ENCODE data around the gene CAPN13.
A peak's percentile ranks its signal among the peaks of the same experiment; 100 is the strongest.

CAPN13 gene

GRCh38 chr2:30683236-30683956 is 123.8 kb downstream of the CAPN13 start:
- no peak for DNase-seq (ENCODE audit: low spot score)

- DNase-seq (ENCODE audit: low spot score), result no peak
Observed at GRCh38 chr2:30681022-30681421, 126.2 kb downstream of the CAPN13 start.

- no peak for DNase-seq (ENCODE audit: low spot score)
Observed at GRCh38 chr2:30680121-30680520, 127.1 kb downstream of the CAPN13 start.

- DNase-seq (ENCODE audit: low spot score), result peak; percentile 72
Observed at GRCh38 chr2:30679426-30680088, 127.7 kb downstream of the CAPN13 start.

- no peak for DNase-seq (ENCODE audit: low spot score)
Observed at GRCh38 chr2:30678410-30679137, 128.7 kb downstream of the CAPN13 start.

GRCh38 chr2:30677861-30678385 is 129.3 kb downstream of the CAPN13 start:
- DNase-seq (ENCODE audit: low spot score), result no peak

- DNase-seq (ENCODE audit: low spot score), result peak; percentile 13
Observed at GRCh38 chr2:30677231-30677630, 130.0 kb downstream of the CAPN13 start.

GRCh38 chr2:30675758-30676157 is 131.5 kb downstream of the CAPN13 start:
- peak; percentile 66 for DNase-seq (ENCODE audit: low spot score)

GRCh38 chr2:30673127-30673526 is 134.1 kb downstream of the CAPN13 start:
- DNase-seq (ENCODE audit: low spot score), result no peak

Measured in AG08395 (cell line).